Mesenchymal stem cell (in vitro differentiated cells and primary cell): ENCODE data around the gene ZNRF2.

Experiments used
- DNase-seq: peaks from one replicate; pipeline ENCODE4 v3.0.0-alpha.2; 2013
- H2AFZ ChIP-seq: one replicate; pipeline ENCODE4 v1.6.1; 2013; ENCODE audit warnings: low read depth, mild to moderate bottlenecking, control low read depth, inconsistent platforms, low read length, moderate library complexity
- H2AK5ac ChIP-seq: 2 replicates; pipeline ENCODE4 v1.6.1; 2013; ENCODE audit warnings: low read length, moderate library complexity, mild to moderate bottlenecking, inconsistent platforms; ENCODE audit not compliant: severe bottlenecking
- H2BK120ac ChIP-seq: one replicate; pipeline ENCODE4 v1.6.1; 2013; ENCODE audit warnings: low read depth, mild to moderate bottlenecking, inconsistent platforms, low read length, moderate library complexity
- H2BK12ac ChIP-seq, 2 experiments: one replicate each; pipeline ENCODE4 v1.6.1; 2013; ENCODE audit warnings: inconsistent platforms in 2 of 2, low read length in 2 of 2, mild to moderate bottlenecking in 2 of 2, moderate library complexity in 2 of 2, control low read depth in 1 of 2
- H2BK15ac ChIP-seq: one replicate; pipeline ENCODE4 v1.6.1; 2013; ENCODE audit warnings: mild to moderate bottlenecking, low read depth, inconsistent platforms; ENCODE audit not compliant: poor library complexity, severe bottlenecking
- H2BK5ac ChIP-seq: 2 replicates; pipeline ENCODE4 v1.6.1; 2013; ENCODE audit warnings: low read depth, mild to moderate bottlenecking, low read length, control low read depth, inconsistent platforms; ENCODE audit not compliant: poor library complexity, severe bottlenecking
- H3K14ac ChIP-seq, 2 experiments: one replicate each; pipeline ENCODE4 v1.6.1; 2013; ENCODE audit warnings: inconsistent platforms in 2 of 2, low read length in 2 of 2, control low read depth in 1 of 2, mild to moderate bottlenecking in 1 of 2, moderate library complexity in 1 of 2
- H3K18ac ChIP-seq, 2 experiments: one replicate each; pipeline ENCODE4 v1.6.1; 2013; ENCODE audit warnings: inconsistent platforms in 2 of 2, low read length in 2 of 2, control low read depth in 1 of 2, low read depth in 1 of 2, mild to moderate bottlenecking in 1 of 2
- H3K23ac ChIP-seq, 2 experiments: one replicate each; pipeline ENCODE4 v1.6.1; 2013; ENCODE audit warnings: inconsistent platforms in 2 of 2, low read length in 2 of 2, mild to moderate bottlenecking in 2 of 2, moderate library complexity in 2 of 2, control low read depth in 1 of 2
- H3K27ac ChIP-seq: 2 replicates; pipeline ENCODE4 v1.5.1; 2013; ENCODE audit warnings: mild to moderate bottlenecking, moderate library complexity, low read length, control low read depth, inconsistent platforms; ENCODE audit not compliant: poor library complexity, severe bottlenecking
- H3K27me3 ChIP-seq, 2 experiments: 2 replicates each; pipeline versions ENCODE4 v1.6.1 to v1.7.0; 2013; ENCODE audit warnings: low read length in 2 of 2, mild to moderate bottlenecking in 2 of 2, moderate library complexity in 2 of 2, control low read depth in 1 of 2, inconsistent platforms in 1 of 2; ENCODE audit not compliant: control insufficient read depth in 1 of 2, insufficient read depth in 1 of 2
- H3K36me3 ChIP-seq, 2 experiments: 2 replicates each; pipeline versions ENCODE4 v1.6.1 to v1.7.0; 2013; ENCODE audit warnings: low read length in 2 of 2, control low read depth in 1 of 2, inconsistent platforms in 1 of 2, low read depth in 1 of 2, mild to moderate bottlenecking in 1 of 2; ENCODE audit not compliant: insufficient read depth in 2 of 2, control insufficient read depth in 1 of 2
- H3K4ac ChIP-seq, 2 experiments: one replicate each; pipeline ENCODE4 v1.6.1; 2013; ENCODE audit warnings: inconsistent platforms in 2 of 2, low read length in 2 of 2, mild to moderate bottlenecking in 2 of 2, moderate library complexity in 2 of 2, control low read depth in 1 of 2, low read depth in 1 of 2
- H3K4me1 ChIP-seq: 2 replicates; pipeline ENCODE4 v1.6.1; 2013; ENCODE audit warnings: low read depth, low read length, control low read depth; ENCODE audit not compliant: control insufficient read depth, insufficient read depth
- H3K4me2 ChIP-seq: 2 replicates; pipeline ENCODE4 v1.6.1; 2013; ENCODE audit warnings: low read length, mild to moderate bottlenecking, inconsistent platforms; ENCODE audit not compliant: poor library complexity, severe bottlenecking
- H3K4me3 ChIP-seq, 2 experiments: 2 replicates each; pipeline versions ENCODE4 v1.5.1 to v1.7.0; 2013; ENCODE audit warnings: low read length in 2 of 2, mild to moderate bottlenecking in 2 of 2, control low read depth in 1 of 2, low read depth in 1 of 2; ENCODE audit not compliant: insufficient read depth in 1 of 2
- H3K79me1 ChIP-seq: replicated peaks from 2 replicates; pipeline ENCODE4 v1.6.1; 2013; ENCODE audit warnings: mild to moderate bottlenecking, control low read depth, low read length, inconsistent platforms; ENCODE audit not compliant: poor library complexity, severe bottlenecking
- H3K9ac ChIP-seq: 2 replicates; pipeline ENCODE4 v1.7.0; 2013; ENCODE audit warnings: mild to moderate bottlenecking, low read length, moderate library complexity
- H3K9me3 ChIP-seq: 2 replicates; pipeline ENCODE4 v1.7.0; 2013; ENCODE audit warnings: mild to moderate bottlenecking, low read length; ENCODE audit not compliant: control insufficient read depth
- H4K8ac ChIP-seq: one replicate; pipeline ENCODE4 v1.6.1; 2013; ENCODE audit warnings: inconsistent platforms, mild to moderate bottlenecking, low read length, moderate library complexity
- H4K91ac ChIP-seq: one replicate; pipeline ENCODE4 v1.6.1; 2013; ENCODE audit warnings: mild to moderate bottlenecking, low read length, inconsistent platforms
- WGBS: methylation state at CpG from one replicate; pipeline ENCODE4 v1.1.7; 2013; ENCODE audit warnings: mixed read lengths; 5-methylcytosine and 5-hydroxymethylcytosine counted together

Gene ZNRF2

DNA sequence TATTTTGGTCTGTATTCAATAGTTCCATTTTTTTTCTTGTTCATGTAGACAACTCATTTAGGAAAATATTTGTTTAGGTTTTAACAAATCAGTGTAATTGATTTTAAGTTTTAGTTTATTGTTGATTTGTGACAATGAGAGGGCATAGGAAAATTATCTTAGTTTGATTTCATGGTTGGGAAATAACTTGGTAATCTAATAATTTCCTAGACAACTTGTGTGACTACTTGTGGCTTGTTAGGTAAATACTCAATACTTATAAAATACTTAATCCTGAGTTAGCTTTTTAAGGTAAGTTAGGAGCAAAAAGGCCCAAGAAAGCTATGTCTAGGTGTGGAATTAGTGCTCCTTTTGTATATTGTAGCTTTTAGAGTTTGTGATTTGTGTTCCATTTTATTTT lies 65.4 kb downstream of the ZNRF2 start:
- no peak overlapping the region for H2AK5ac ChIP-seq
- H4K8ac ChIP-seq: no peak overlapping the region
- H2BK120ac ChIP-seq: no peak overlapping the region
- H3K4me1 ChIP-seq: no peaks in the 10 kb centered on the region
- H3K9me3 ChIP-seq: no peaks in the 10 kb centered on the region
- H4K91ac ChIP-seq: no peak overlapping the region
- no peak overlapping the region for H3K18ac ChIP-seq
- H3K4ac ChIP-seq: no peak overlapping the region
- H2BK12ac ChIP-seq: no peak overlapping the region
- no peaks in the 10 kb centered on the region for H3K36me3 ChIP-seq
- no peak overlapping the region for H3K9ac ChIP-seq
- DNase-seq: no peak
- peaks cover 2% of the 10 kb centered on the region for H3K79me1 ChIP-seq
- H2BK5ac ChIP-seq: no peak overlapping the region
- no peak overlapping the region for H3K4me3 ChIP-seq
- H2BK15ac ChIP-seq: no peak overlapping the region
- no peak overlapping the region for H2AFZ ChIP-seq
- no peaks in the 10 kb centered on the region for H3K27me3 ChIP-seq
- no peak overlapping the region for H3K23ac ChIP-seq
- H3K27ac ChIP-seq: no peak overlapping the region
- H3K4me2 ChIP-seq: no peak overlapping the region
- H3K14ac ChIP-seq: no peak overlapping the region

GRCh38 chr7:30351286-30351685 lies 66.9 kb downstream of the ZNRF2 start:
- no peak overlapping the region for H3K4me3 ChIP-seq
- H3K4ac ChIP-seq: no peak overlapping the region
- no peak overlapping the region for H2BK15ac ChIP-seq
- H2BK12ac ChIP-seq: no peak overlapping the region
- no peak overlapping the region for H3K14ac ChIP-seq
- H3K4me2 ChIP-seq: no peak overlapping the region
- no peak overlapping the region for H4K8ac ChIP-seq
- no peaks in the 10 kb centered on the region for H3K4me1 ChIP-seq
- H2BK120ac ChIP-seq: no peak overlapping the region
- H3K9me3 ChIP-seq: no peaks in the 10 kb centered on the region
- H3K36me3 ChIP-seq: no peaks in the 10 kb centered on the region
- no peak overlapping the region for H3K9ac ChIP-seq
- H2AK5ac ChIP-seq: no peak overlapping the region
- H2AFZ ChIP-seq: no peak overlapping the region
- H3K79me1 ChIP-seq: peaks cover 2% of the 10 kb centered on the region
- H3K18ac ChIP-seq: no peak overlapping the region
- WGBS: 89% methylated on average over 4 of the region's 4 CpGs
- no peak overlapping the region for H2BK5ac ChIP-seq
- no peak overlapping the region for H3K27ac ChIP-seq
- H3K27me3 ChIP-seq: no peaks in the 10 kb centered on the region
- no peak for DNase-seq
- no peak overlapping the region for H3K23ac ChIP-seq
- no peak overlapping the region for H4K91ac ChIP-seq

- no peak overlapping the region for H3K4ac ChIP-seq
- H3K4me3 ChIP-seq: no peak overlapping the region
- no peak overlapping the region for H3K4me2 ChIP-seq
- no peak overlapping the region for H2AFZ ChIP-seq
- H4K8ac ChIP-seq: no peak overlapping the region
- no peak overlapping the region for H2AK5ac ChIP-seq
- no peaks in the 10 kb centered on the region for H3K4me1 ChIP-seq
- DNase-seq: no peak
- H3K27me3 ChIP-seq: no peaks in the 10 kb centered on the region
- WGBS: 100% methylated on average over 1 of the region's 2 CpGs
- no peak overlapping the region for H3K9ac ChIP-seq
- H3K27ac ChIP-seq: no peak overlapping the region
- H2BK15ac ChIP-seq: no peak overlapping the region
- no peak overlapping the region for H3K18ac ChIP-seq
- no peak overlapping the region for H4K91ac ChIP-seq
- H2BK120ac ChIP-seq: no peak overlapping the region
- no peak overlapping the region for H3K14ac ChIP-seq
- H2BK12ac ChIP-seq: no peak overlapping the region
- no peak overlapping the region for H3K23ac ChIP-seq
- H2BK5ac ChIP-seq: no peak overlapping the region
- no peaks in the 10 kb centered on the region for H3K9me3 ChIP-seq
- peaks cover 2% of the 10 kb centered on the region for H3K79me1 ChIP-seq
- no peaks in the 10 kb centered on the region for H3K36me3 ChIP-seq
Measured at GRCh38 chr7:30351724-30352123, 67.3 kb downstream of the ZNRF2 start.

GRCh38 chr7:30352169-30352568 lies 67.8 kb downstream of the ZNRF2 start:
- no peak overlapping the region for H3K14ac ChIP-seq
- H3K23ac ChIP-seq: no peak overlapping the region
- no peak overlapping the region for H3K4me2 ChIP-seq
- H3K4me1 ChIP-seq: no peaks in the 10 kb centered on the region
- H2AFZ ChIP-seq: no peak overlapping the region
- no peak overlapping the region for H3K27ac ChIP-seq
- no peak for DNase-seq
- no peak overlapping the region for H3K9ac ChIP-seq
- no peak overlapping the region for H2BK5ac ChIP-seq
- H3K4ac ChIP-seq: no peak overlapping the region
- no peak overlapping the region for H2BK12ac ChIP-seq
- no peak overlapping the region for H2BK15ac ChIP-seq
- no peak overlapping the region for H4K91ac ChIP-seq
- H3K36me3 ChIP-seq: no peaks in the 10 kb centered on the region
- no peak overlapping the region for H2BK120ac ChIP-seq
- no peaks in the 10 kb centered on the region for H3K27me3 ChIP-seq
- H3K79me1 ChIP-seq: peaks cover 2% of the 10 kb centered on the region
- 80% methylated on average over 1 of the region's 5 CpGs for WGBS
- H3K18ac ChIP-seq: no peak overlapping the region
- no peak overlapping the region for H2AK5ac ChIP-seq
- no peak overlapping the region for H4K8ac ChIP-seq
- no peaks in the 10 kb centered on the region for H3K9me3 ChIP-seq
- no peak overlapping the region for H3K4me3 ChIP-seq
